HEK293T (cell line): ENCODE measurements around the gene TMEM107.

Experiments
- CTCF ChIA-PET: fragments of 350-600 bp; formaldehyde crosslinking; extraction: SDS; loops from one replicate; lab custom pipeline; 2021; ENCODE audit warnings: antibody characterized with exemption, inconsistent platforms; lab: Yijun Ruan, JAX
- POLR2A ChIA-PET: fragments of 350-600 bp; formaldehyde crosslinking; extraction: SDS; loops from one replicate; lab custom pipeline; 2020; ENCODE audit warnings: antibody characterized with exemption, inconsistent platforms; lab: Yijun Ruan, JAX
- DNase-seq: peaks from one replicate; pipeline ENCODE4 v3.0.0; 2012; ENCODE audit warnings: mixed read lengths; ENCODE audit errors: extremely low spot score
- ARNT ChIP-seq: fragments of 450-650 bp; IDR thresholded peaks from 2 replicates; pipeline ENCODE4 v1.6.1; 2017; ENCODE audit warnings: mild to moderate bottlenecking
- BHLHE40 ChIP-seq: fragments of 450-650 bp; IDR thresholded peaks from 2 replicates; pipeline ENCODE4 v1.6.1; 2016; ENCODE audit warnings: mild to moderate bottlenecking, moderate library complexity, borderline replicate concordance
- CTBP1 ChIP-seq: fragments of 450-650 bp; IDR thresholded peaks from 2 replicates; pipeline ENCODE4 v1.6.1; 2016; ENCODE audit warnings: borderline replicate concordance
- ELF4 ChIP-seq: fragments of 450-650 bp; IDR thresholded peaks from 2 replicates; pipeline ENCODE4 v1.6.1; 2017; ENCODE audit warnings: antibody characterized with exemption
- FOXA1 ChIP-seq: fragments of 450-650 bp; IDR thresholded peaks from 2 replicates; pipeline ENCODE4 v1.6.1; 2016; ENCODE audit warnings: mild to moderate bottlenecking
- FOXK2 ChIP-seq: fragments of 450-650 bp; IDR thresholded peaks from 2 replicates; pipeline ENCODE4 v1.6.1; 2016; ENCODE audit warnings: mild to moderate bottlenecking
- FOXM1 ChIP-seq: fragments of 450-650 bp; IDR thresholded peaks from 2 replicates; pipeline ENCODE4 v1.6.1; 2017; ENCODE audit warnings: mild to moderate bottlenecking, borderline replicate concordance
- HDGF ChIP-seq: fragments of 450-650 bp; IDR thresholded peaks from 2 replicates; pipeline ENCODE4 v1.6.1; 2017; ENCODE audit warnings: antibody characterized with exemption, borderline replicate concordance
- L3MBTL2 ChIP-seq: fragments of 450-650 bp; conservative IDR thresholded peaks from 2 replicates; pipeline ENCODE4 v1.6.1; 2016; ENCODE audit warnings: mild to moderate bottlenecking
- LEF1 ChIP-seq: fragments of 450-650 bp; IDR thresholded peaks from 2 replicates; pipeline ENCODE4 v1.6.1; 2017; ENCODE audit warnings: mild to moderate bottlenecking, borderline replicate concordance
- NFRKB ChIP-seq: fragments of 450-650 bp; IDR thresholded peaks from 2 replicates; pipeline ENCODE4 v1.6.1; 2016; ENCODE audit warnings: mild to moderate bottlenecking, moderate library complexity
- PKNOX1 ChIP-seq: fragments of 450-650 bp; IDR thresholded peaks from 2 replicates; pipeline ENCODE4 v1.6.1; 2016
- SP1 ChIP-seq: fragments of 450-650 bp; IDR thresholded peaks from 2 replicates; pipeline ENCODE4 v1.6.1; 2017
- SUZ12 ChIP-seq: fragments of 450-650 bp; IDR thresholded peaks from 2 replicates; pipeline ENCODE4 v1.6.1; 2016; ENCODE audit warnings: mild to moderate bottlenecking
- TARDBP ChIP-seq: fragments of 450-650 bp; IDR thresholded peaks from 2 replicates; pipeline ENCODE4 v1.6.1; 2016
- ZNF384 ChIP-seq: fragments of 450-650 bp; IDR thresholded peaks from 2 replicates; pipeline ENCODE4 v1.6.1; 2016

The TMEM107 gene

DNA sequence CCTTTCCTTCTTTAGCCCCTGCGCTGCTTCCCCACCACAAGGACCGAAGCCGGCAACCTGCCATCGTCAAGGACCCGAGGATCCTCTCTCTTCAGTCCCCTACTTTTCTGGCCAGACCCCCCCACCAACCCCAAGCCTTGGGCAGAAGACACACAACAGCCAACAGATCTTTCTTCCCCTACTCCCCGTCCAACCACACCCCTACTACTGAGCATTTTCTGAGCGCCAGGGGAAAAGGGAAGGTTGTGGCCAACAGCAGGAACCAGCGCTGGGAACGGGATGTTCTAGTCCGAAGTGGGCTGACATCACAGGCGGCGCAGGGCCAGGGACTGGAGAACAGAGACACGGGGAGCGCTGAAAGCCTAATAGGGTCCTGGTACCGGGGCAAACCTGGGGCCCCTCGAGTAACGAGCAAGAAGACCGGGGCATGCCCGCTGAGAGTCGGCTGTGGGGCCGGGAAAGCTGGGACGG lies 24.5 kb downstream of the TMEM107 start:
- CTCF ChIA-PET, result no interaction called here
- POLR2A ChIA-PET, result interaction anchor here (0.9 to 6.1 kb wide), 9 partner anchors 9 to 144 kb away, joined by 3 to 53 read pairs (median 5); partner anchors contain the start of genes HES7, SLC25A35 and TMEM107
- DNase-seq, result no peak
- TF ChIP-seq HDGF, result no peak
- TF ChIP-seq NFRKB, result no peak
- no peak for TF ChIP-seq FOXK2
- no peak for TF ChIP-seq ELF4
- no peak for TF ChIP-seq BHLHE40
- TF ChIP-seq FOXA1, result no peak
- TF ChIP-seq LEF1, result no peak
- TF ChIP-seq CTBP1, result no peak
- TF ChIP-seq TARDBP, result no peak

- ChIA-PET POLR2A (interaction anchor here (0.6 to 6.1 kb wide), 10 partner anchors 10 to 144 kb away, joined by 3 to 53 read pairs (median 4); partner anchors contain the start of genes HES7, SLC25A35, TMEM107 and VAMP2), CTCF (interaction anchor here (0.7 kb wide), 1 partner anchor 62 kb away, joined by 3 read pairs; no protein-coding TSS in a partner anchor)
- TF ChIP-seq LEF1 (no peak), FOXM1 (peak; percentile 60; the same call in 1 of the 2 replicates)
- peak; percentile 67 for DNase-seq
These were observed 25.0 kb downstream of the TMEM107 start for GRCh38 chr17:8151120-8151640.

- DNase-seq, result no peak
- TF ChIP-seq ZNF384, result no peak
- TF ChIP-seq LEF1, result no peak
- TF ChIP-seq FOXA1, result no peak
- TF ChIP-seq SUZ12, result no peak
- no peak for TF ChIP-seq NFRKB
- TF ChIP-seq FOXK2, result no peak
- TF ChIP-seq ARNT, result no peak
- TF ChIP-seq SP1, result no peak
- TF ChIP-seq L3MBTL2, result no peak
- POLR2A ChIA-PET, result interaction anchor here (0.6 to 6.1 kb wide), 8 partner anchors 11 to 145 kb away, joined by 3 to 53 read pairs (median 4); partner anchors contain the start of genes SLC25A35, TMEM107 and VAMP2
- CTCF ChIA-PET, result interaction anchor here (0.7 kb wide), 1 partner anchor 63 kb away, joined by 3 read pairs; no protein-coding TSS in a partner anchor
These were observed 25.7 kb downstream of the TMEM107 start for GRCh38 chr17:8150194-8151119.

GRCh38 chr17:8149419-8150193 lies 26.6 kb downstream of the TMEM107 start:
- TF ChIP-seq ELF4, result no peak
- no peak for TF ChIP-seq PKNOX1
- no peak for TF ChIP-seq TARDBP
- no peak for TF ChIP-seq ZNF384
- TF ChIP-seq FOXA1, result no peak
- no peak for TF ChIP-seq SP1
- no peak for TF ChIP-seq NFRKB
- TF ChIP-seq L3MBTL2, result no peak
- TF ChIP-seq FOXK2, result no peak
- no peak for TF ChIP-seq BHLHE40
- TF ChIP-seq ARNT, result no peak
- TF ChIP-seq FOXM1, result no peak
- TF ChIP-seq CTBP1, result no peak
- TF ChIP-seq LEF1, result no peak
- TF ChIP-seq SUZ12, result no peak
- TF ChIP-seq HDGF, result no peak
- DNase-seq, result no peak
- ChIA-PET CTCF (no interaction called here), POLR2A (interaction anchor here (6.1 kb wide), 1 partner anchor 10 kb away, joined by 53 read pairs; no protein-coding TSS in a partner anchor)

- ChIA-PET CTCF (no interaction called here), POLR2A (interaction anchor here (1.3 kb wide), 1 partner anchor 8 kb away, joined by 5 read pairs; no protein-coding TSS in a partner anchor)
- DNase-seq, result no peak
- TF ChIP-seq SP1 (no peak), ZNF384 (no peak), CTBP1 (no peak), LEF1 (no peak), PKNOX1 (no peak), FOXM1 (no peak), FOXK2 (no peak)
These were observed 27.6 kb downstream of the TMEM107 start for GRCh38 chr17:8148560-8148959.

- ChIA-PET CTCF (interaction anchor here (0.8 kb wide), 1 partner anchor 73 kb away, joined by 3 read pairs; no protein-coding TSS in a partner anchor), POLR2A (interaction anchor here (1.3 kb wide), 1 partner anchor 9 kb away, joined by 5 read pairs; no protein-coding TSS in a partner anchor)
- TF ChIP-seq CTBP1 (no peak), ZNF384 (no peak), TARDBP (no peak), NFRKB (no peak), SP1 (no peak), LEF1 (no peak)
- DNase-seq, result no peak
These were observed 28.3 kb downstream of the TMEM107 start for GRCh38 chr17:8147805-8148404.
